GM21825 (cell line): ENCODE measurements around the gene ENTREP1.

Experiments used
- ATAC-seq: cut with Tn5 transposase; IDR thresholded peaks from one replicate; pipeline ENCODE4 v1.9.1; 2021; ENCODE audit warnings: mild to moderate bottlenecking, moderate library complexity; ENCODE audit not compliant: unreplicated experiment

Gene ENTREP1

GRCh38 chr9:69319324-69320025, 5.5 kb upstream of the ENTREP1 start:
- ATAC-seq: no peak

- ATAC-seq: no peak
Observed at GRCh38 chr9:69322256-69322655, 2.8 kb upstream of the ENTREP1 start.

GRCh38 chr9:69323861-69324260, 1.2 kb upstream of the ENTREP1 start:
- ATAC-seq: no peak

GRCh38 chr9:69325409-69326212, 596 bp downstream of the ENTREP1 start:
- ATAC-seq: no peak

- no peak for ATAC-seq
Observed at GRCh38 chr9:69326261-69326660, 1.2 kb downstream of the ENTREP1 start.

- ATAC-seq: no peak
Observed at GRCh38 chr9:69330580-69330979, 5.6 kb downstream of the ENTREP1 start.

GRCh38 chr9:69331444-69331843, 6.4 kb downstream of the ENTREP1 start:
- ATAC-seq: no peak

GRCh38 chr9:69332067-69332685, 7.2 kb downstream of the ENTREP1 start:
- no peak for ATAC-seq

GRCh38 chr9:69333716-69334115, 8.7 kb downstream of the ENTREP1 start:
- no peak for ATAC-seq

- no peak for ATAC-seq
Observed at GRCh38 chr9:69334317-69334716, 9.3 kb downstream of the ENTREP1 start.

GRCh38 chr9:69339620-69340019, 14.6 kb downstream of the ENTREP1 start:
- ATAC-seq: no peak

GRCh38 chr9:69340631-69341030, 15.6 kb downstream of the ENTREP1 start:
- no peak for ATAC-seq

GRCh38 chr9:69342769-69343168, 17.8 kb downstream of the ENTREP1 start:
- no peak for ATAC-seq

- ATAC-seq: no peak
Observed at GRCh38 chr9:69344459-69344858, 19.4 kb downstream of the ENTREP1 start.

GRCh38 chr9:69346596-69347390, 21.8 kb downstream of the ENTREP1 start:
- no peak for ATAC-seq

- no peak for ATAC-seq
Observed at GRCh38 chr9:69347607-69348006, 22.6 kb downstream of the ENTREP1 start.

GRCh38 chr9:69351227-69351626, 26.2 kb downstream of the ENTREP1 start:
- no peak for ATAC-seq

GRCh38 chr9:69355232-69355631, 30.2 kb downstream of the ENTREP1 start:
- ATAC-seq: no peak

GRCh38 chr9:69357030-69357775, 32.2 kb downstream of the ENTREP1 start:
- no peak for ATAC-seq

GRCh38 chr9:69357821-69358220, 32.8 kb downstream of the ENTREP1 start:
- ATAC-seq: no peak
